Measurements from ENCODE around the gene ARAP1. TPM values are rescaled to one million over a fixed set of nuclear protein-coding genes. Genes with fewer than 3 reads are reported as not detected.

Gene ARAP1
- total RNA-seq, 6 experiments from 2014 or later, result 32.9 to 76.7 (median 41.2) TPM

- 21% methylated on average over 6 of the region's 12 CpGs for whole genome bisulfite sequencing (ENCODE audit: insufficient coverage, low coverage, low lambda C conversion rate, missing lambda C conversion rate)
- peaks cover 0 to 14% (median 3%) of the 10 kb centered on the region in 4 donors for H3K36me3 ChIP-seq
- no peaks in the 10 kb centered on the region for H3K27me3 ChIP-seq
- H3K27ac ChIP-seq, result peak overlapping the region in 1 of 3 donors; percentile 49
- no peak overlapping the region for H3K4me3 ChIP-seq
- no peaks in the 10 kb centered on the region for H3K9me3 ChIP-seq
- intact Hi-C loops (cut with DNase I), result no loop called here
- peaks cover 0 to 74% (median 21%) of the 10 kb centered on the region in 4 donors for H3K4me1 ChIP-seq
- peak in 1 of 3 donors; percentile 76 for DNase-seq
- TF ChIP-seq CTCF (IDR thresholded peaks at IDR 0.05) (no peak), POLR2A (IDR thresholded peaks at IDR 0.05) (no peak)
- peak; percentile 62 to 83 (median 80) for ATAC-seq
These were observed 14.1 kb upstream of the ARAP1 start for GRCh38 chr11:72766152-72766902.

- Histone ChIP-seq H3K9me3 (no peaks in the 10 kb centered on the region), H3K36me3 (peaks cover 0 to 20% (median 3%) of the 10 kb centered on the region in 4 donors), H3K4me3 (no peak overlapping the region), H3K27ac (no peak overlapping the region), H3K4me1 (peaks cover 0 to 62% (median 21%) of the 10 kb centered on the region in 4 donors), H3K27me3 (no peaks in the 10 kb centered on the region)
- intact Hi-C loops (cut with DNase I), result no loop called here
- 80% methylated on average over 1 of the region's 13 CpGs for WGBS (ENCODE audit: insufficient coverage, low coverage, low lambda C conversion rate, missing lambda C conversion rate)
- TF ChIP-seq POLR2A (IDR thresholded peaks at IDR 0.05), result no peak
- no peak for TF ChIP-seq CTCF (IDR thresholded peaks at IDR 0.05)
- ATAC-seq, result no peak
- no peak for DNase-seq
These were observed 12.3 kb upstream of the ARAP1 start for GRCh38 chr11:72764503-72764902.

- WGBS (ENCODE audit: insufficient coverage, low coverage, low lambda C conversion rate, missing lambda C conversion rate), result 87% methylated on average over 2 of the region's 4 CpGs
- no peak for ATAC-seq
- no peaks in the 10 kb centered on the region for H3K27me3 ChIP-seq
- H3K4me1 ChIP-seq, result peaks cover 0 to 57% (median 18%) of the 10 kb centered on the region in 4 donors
- peaks cover 0 to 25% (median 4%) of the 10 kb centered on the region in 4 donors for H3K36me3 ChIP-seq
- TF ChIP-seq POLR2A (IDR thresholded peaks at IDR 0.05) (no peak), CTCF (IDR thresholded peaks at IDR 0.05) (no peak)
- intact Hi-C loops (cut with DNase I), result no loop called here
- H3K4me3 ChIP-seq, result no peak overlapping the region
- H3K9me3 ChIP-seq, result no peaks in the 10 kb centered on the region
- H3K27ac ChIP-seq, result no peak overlapping the region
- DNase-seq, result no peak
These were observed 11.6 kb upstream of the ARAP1 start for GRCh38 chr11:72763823-72764222.

- no peaks in the 10 kb centered on the region for H3K27me3 ChIP-seq
- 34% methylated on average over 3 of the region's 5 CpGs for WGBS (ENCODE audit: insufficient coverage, low coverage, low lambda C conversion rate, missing lambda C conversion rate)
- intact Hi-C loops (cut with DNase I), result no loop called here
- no peaks in the 10 kb centered on the region for H3K9me3 ChIP-seq
- peaks cover 0 to 36% (median 9%) of the 10 kb centered on the region in 4 donors for H3K36me3 ChIP-seq
- ATAC-seq (no peak), DNase-seq (no peak)
- H3K4me1 ChIP-seq, result peaks cover 0 to 46% (median 13%) of the 10 kb centered on the region in 4 donors
- no peak overlapping the region for H3K27ac ChIP-seq
- no peak for TF ChIP-seq CTCF (IDR thresholded peaks at IDR 0.05)
- no peak for TF ChIP-seq POLR2A (IDR thresholded peaks at IDR 0.05)
- H3K4me3 ChIP-seq, result no peak overlapping the region
These were observed 10.6 kb upstream of the ARAP1 start for GRCh38 chr11:72762641-72763304.
